DND-41 (cell line): ENCODE data around the gene TMEM198.

ENCODE experiments used
- ATAC-seq: fragments of 200-7000 bp; cut with Tn5 transposase; 3 replicates; pipeline ENCODE4 v1.9.1; 2021; ENCODE audit warnings: low read depth; ENCODE audit not compliant: insufficient read depth
- DNase-seq: peaks from one replicate; pipeline ENCODE4 v3.0.0-alpha.2; 2020
- H2AFZ ChIP-seq: 2 replicates; pipeline ENCODE4 v1.6.0; 2012; ENCODE audit warnings: low read depth, low read length
- H3K27ac ChIP-seq: 2 replicates; pipeline ENCODE4 v1.5.1; 2012; ENCODE audit warnings: low read length, inconsistent platforms
- H3K27me3 ChIP-seq: fragments of 200-600 bp; sonication (generic); 2 replicates; pipeline ENCODE4 v1.6.0; 2012; ENCODE audit warnings: low read length, mild to moderate bottlenecking, inconsistent platforms; ENCODE audit not compliant: insufficient read depth, poor library complexity
- H3K36me3 ChIP-seq: 2 replicates; pipeline ENCODE4 v1.5.1; 2012; ENCODE audit warnings: low read length, inconsistent platforms; ENCODE audit not compliant: insufficient read depth
- H3K4me1 ChIP-seq: 2 replicates; pipeline ENCODE4 v1.5.1; 2012; ENCODE audit warnings: mild to moderate bottlenecking, low read length; ENCODE audit not compliant: insufficient read depth
- H3K4me2 ChIP-seq: 2 replicates; pipeline ENCODE4 v1.6.0; 2012; ENCODE audit warnings: mild to moderate bottlenecking, moderate library complexity, low read length, inconsistent platforms; ENCODE audit not compliant: insufficient read depth
- H3K4me3 ChIP-seq, 2 experiments: fragments of 200-600 bp in 1 of 2; shearing (Covaris generic) in 1 of 2; 2 replicates each; pipeline ENCODE4 v1.5.1; 2012 to 2016; ENCODE audit warnings: inconsistent platforms in 2 of 2, low read length in 2 of 2, mild to moderate bottlenecking in 2 of 2, low read depth in 1 of 2, moderate library complexity in 1 of 2
- H3K79me2 ChIP-seq: 2 replicates; pipeline ENCODE4 v1.6.0; 2012; ENCODE audit warnings: low read length, inconsistent platforms; ENCODE audit not compliant: insufficient read depth
- H3K9ac ChIP-seq: 2 replicates; pipeline ENCODE4 v1.6.0; 2012; ENCODE audit warnings: low read depth, mild to moderate bottlenecking, inconsistent platforms, low read length, moderate library complexity
- H3K9me3 ChIP-seq: 2 replicates; pipeline ENCODE4 v1.5.1; 2012; ENCODE audit warnings: low read length, moderate library complexity, mild to moderate bottlenecking, inconsistent platforms; ENCODE audit not compliant: insufficient read depth, severe bottlenecking
- H4K20me1 ChIP-seq: 2 replicates; pipeline ENCODE4 v1.6.0; 2012; ENCODE audit warnings: low read length; ENCODE audit not compliant: insufficient read depth
- EZH2 ChIP-seq: IDR thresholded peaks from 3 replicates; pipeline ENCODE4 v1.6.1; 2012; ENCODE audit warnings: borderline replicate concordance, low read depth, mild to moderate bottlenecking, moderate library complexity, low read length, inconsistent platforms; ENCODE audit not compliant: severe bottlenecking
- TF ChIP-seq, protein P1 (sequence below): IDR thresholded peaks from 2 replicates; pipeline ENCODE4 v1.5.1; 2012; ENCODE audit warnings: borderline replicate concordance, low read length, moderate library complexity, mild to moderate bottlenecking; ENCODE audit not compliant: poor library complexity, severe bottlenecking; ENCODE audit errors: extremely low read depth

Gene TMEM198

DNA sequence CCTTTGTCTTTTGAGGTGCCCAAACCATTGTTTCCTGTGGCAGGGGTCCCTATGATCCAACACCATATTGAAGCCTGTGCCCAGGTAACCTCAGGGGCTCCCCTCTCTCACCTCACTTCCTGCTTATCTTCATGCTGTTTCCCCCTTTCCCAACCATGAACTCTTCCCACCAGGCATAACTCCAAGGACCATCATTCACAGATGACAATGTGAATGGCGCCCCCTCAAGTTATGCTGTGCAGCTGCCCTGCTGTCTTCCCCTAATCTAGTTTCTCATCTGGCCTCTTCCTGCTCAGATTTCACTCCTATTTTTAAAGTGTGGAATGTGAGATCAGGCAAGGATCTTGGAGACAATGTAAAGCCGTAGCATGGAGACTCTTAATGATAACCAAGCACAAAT is 43.7 kb upstream of the TMEM198 start:
- H3K27me3 ChIP-seq, result peaks cover 2% of the 10 kb centered on the region
- TF ChIP-seq EZH2, result no peak
- TF ChIP-seq, protein P1, sequence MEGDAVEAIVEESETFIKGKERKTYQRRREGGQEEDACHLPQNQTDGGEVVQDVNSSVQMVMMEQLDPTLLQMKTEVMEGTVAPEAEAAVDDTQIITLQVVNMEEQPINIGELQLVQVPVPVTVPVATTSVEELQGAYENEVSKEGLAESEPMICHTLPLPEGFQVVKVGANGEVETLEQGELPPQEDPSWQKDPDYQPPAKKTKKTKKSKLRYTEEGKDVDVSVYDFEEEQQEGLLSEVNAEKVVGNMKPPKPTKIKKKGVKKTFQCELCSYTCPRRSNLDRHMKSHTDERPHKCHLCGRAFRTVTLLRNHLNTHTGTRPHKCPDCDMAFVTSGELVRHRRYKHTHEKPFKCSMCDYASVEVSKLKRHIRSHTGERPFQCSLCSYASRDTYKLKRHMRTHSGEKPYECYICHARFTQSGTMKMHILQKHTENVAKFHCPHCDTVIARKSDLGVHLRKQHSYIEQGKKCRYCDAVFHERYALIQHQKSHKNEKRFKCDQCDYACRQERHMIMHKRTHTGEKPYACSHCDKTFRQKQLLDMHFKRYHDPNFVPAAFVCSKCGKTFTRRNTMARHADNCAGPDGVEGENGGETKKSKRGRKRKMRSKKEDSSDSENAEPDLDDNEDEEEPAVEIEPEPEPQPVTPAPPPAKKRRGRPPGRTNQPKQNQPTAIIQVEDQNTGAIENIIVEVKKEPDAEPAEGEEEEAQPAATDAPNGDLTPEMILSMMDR, result peak; percentile 60
- no peak overlapping the region for H3K27ac ChIP-seq
- DNase-seq (no peak), ATAC-seq (no peak)
- H3K9me3 ChIP-seq, result no peaks in the 10 kb centered on the region
- peaks cover 7% of the 10 kb centered on the region; the same call in 1 of the 2 replicates for H3K79me2 ChIP-seq
- peak overlapping the region in 1 of 2 experiments; percentile 65; a peak in 2 of 4 replicates for H3K4me3 ChIP-seq
- H3K9ac ChIP-seq, result no peak overlapping the region
- H3K4me1 ChIP-seq, result peaks cover 28% of the 10 kb centered on the region
- H3K4me2 ChIP-seq, result peak overlapping the region; percentile 89
- H2AFZ ChIP-seq, result no peak overlapping the region
- H3K36me3 ChIP-seq, result peaks cover 16% of the 10 kb centered on the region
- no peaks in the 10 kb centered on the region for H4K20me1 ChIP-seq

GRCh38 chr2:219501849-219502248 is 42.0 kb upstream of the TMEM198 start:
- no peaks in the 10 kb centered on the region for H3K9me3 ChIP-seq
- no peak overlapping the region for H3K4me3 ChIP-seq
- peaks cover 7% of the 10 kb centered on the region; the same call in 1 of the 2 replicates for H3K79me2 ChIP-seq
- DNase-seq, result no peak
- peaks cover 25% of the 10 kb centered on the region for H3K36me3 ChIP-seq
- peaks cover 24% of the 10 kb centered on the region for H3K4me1 ChIP-seq
- no peaks in the 10 kb centered on the region for H4K20me1 ChIP-seq
- no peak overlapping the region for H3K9ac ChIP-seq
- H3K4me2 ChIP-seq, result no peak overlapping the region
- no peak for ATAC-seq
- H3K27me3 ChIP-seq, result no peaks in the 10 kb centered on the region
- TF ChIP-seq, protein P1, result no peak
- no peak for TF ChIP-seq EZH2
- H2AFZ ChIP-seq, result no peak overlapping the region
- H3K27ac ChIP-seq, result no peak overlapping the region

GRCh38 chr2:219502618-219503017 is 41.2 kb upstream of the TMEM198 start:
- Histone ChIP-seq H3K4me3 (no peak overlapping the region), H4K20me1 (no peaks in the 10 kb centered on the region), H3K9me3 (no peaks in the 10 kb centered on the region), H2AFZ (no peak overlapping the region), H3K4me1 (peaks cover 23% of the 10 kb centered on the region), H3K9ac (no peak overlapping the region), H3K79me2 (peaks cover 7% of the 10 kb centered on the region; the same call in 1 of the 2 replicates), H3K27me3 (no peaks in the 10 kb centered on the region), H3K36me3 (peaks cover 25% of the 10 kb centered on the region), H3K4me2 (no peak overlapping the region), H3K27ac (no peak overlapping the region)
- ATAC-seq (no peak), DNase-seq (no peak)
- TF ChIP-seq, protein P1, result no peak
- TF ChIP-seq EZH2, result no peak

GRCh38 chr2:219505585-219505984 is 38.2 kb upstream of the TMEM198 start:
- Histone ChIP-seq H3K27ac (no peak overlapping the region), H3K9me3 (no peaks in the 10 kb centered on the region), H3K79me2 (no peaks in the 10 kb centered on the region), H3K4me2 (no peak overlapping the region), H3K4me1 (peaks cover 5% of the 10 kb centered on the region; the same call in 1 of the 2 replicates), H3K27me3 (no peaks in the 10 kb centered on the region), H3K9ac (no peak overlapping the region), H3K36me3 (peaks cover 25% of the 10 kb centered on the region), H3K4me3 (no peak overlapping the region), H4K20me1 (no peaks in the 10 kb centered on the region), H2AFZ (no peak overlapping the region)
- ATAC-seq (no peak), DNase-seq (no peak)
- TF ChIP-seq EZH2, result no peak
- TF ChIP-seq, protein P1, result no peak
